Measurements from ENCODE around the gene LSG1. TPM values are rescaled to one million over a fixed set of nuclear protein-coding genes. Genes with fewer than 3 reads are reported as not detected.

LSG1 gene
- total RNA-seq, 4 donors from 2014 or later: 18.7 to 69.9 (median 52.8) TPM

GRCh38 chr3:194705761-194706160 is 33.8 kb upstream of the LSG1 start:
- 90% methylated on average over 11 of the region's 11 CpGs; no CpG with 5 or more reads in 1 of the 2 donors for WGBS, 2 donors (ENCODE audit: low coverage in 1 of 2)
- H3K9me3 ChIP-seq: no peaks in the 10 kb centered on the region
- no peak overlapping the region for H3K4me3 ChIP-seq
- TF ChIP-seq EP300 (IDR thresholded peaks at IDR 0.05; ENCODE audit: low read depth) (no peak), POLR2AphosphoS5 (IDR thresholded peaks at IDR 0.05) (no peak), POLR2A (IDR thresholded peaks at IDR 0.05) (no peak)
- TF ChIP-seq, protein P1, sequence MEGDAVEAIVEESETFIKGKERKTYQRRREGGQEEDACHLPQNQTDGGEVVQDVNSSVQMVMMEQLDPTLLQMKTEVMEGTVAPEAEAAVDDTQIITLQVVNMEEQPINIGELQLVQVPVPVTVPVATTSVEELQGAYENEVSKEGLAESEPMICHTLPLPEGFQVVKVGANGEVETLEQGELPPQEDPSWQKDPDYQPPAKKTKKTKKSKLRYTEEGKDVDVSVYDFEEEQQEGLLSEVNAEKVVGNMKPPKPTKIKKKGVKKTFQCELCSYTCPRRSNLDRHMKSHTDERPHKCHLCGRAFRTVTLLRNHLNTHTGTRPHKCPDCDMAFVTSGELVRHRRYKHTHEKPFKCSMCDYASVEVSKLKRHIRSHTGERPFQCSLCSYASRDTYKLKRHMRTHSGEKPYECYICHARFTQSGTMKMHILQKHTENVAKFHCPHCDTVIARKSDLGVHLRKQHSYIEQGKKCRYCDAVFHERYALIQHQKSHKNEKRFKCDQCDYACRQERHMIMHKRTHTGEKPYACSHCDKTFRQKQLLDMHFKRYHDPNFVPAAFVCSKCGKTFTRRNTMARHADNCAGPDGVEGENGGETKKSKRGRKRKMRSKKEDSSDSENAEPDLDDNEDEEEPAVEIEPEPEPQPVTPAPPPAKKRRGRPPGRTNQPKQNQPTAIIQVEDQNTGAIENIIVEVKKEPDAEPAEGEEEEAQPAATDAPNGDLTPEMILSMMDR (IDR thresholded peaks at IDR 0.05): no peak
- no peak overlapping the region for H3K27ac ChIP-seq
- in situ Hi-C loops (cut with MboI; ENCODE audit: low pct_ligation_motif_present in 1 of 4, low pct_unique_long_range_greater_than_20kb in 1 of 4, low sequenced_read_pairs in 3 of 4): no loop called here
- no peaks in the 10 kb centered on the region for H3K4me1 ChIP-seq
- no peaks in the 10 kb centered on the region for H3K36me3 ChIP-seq
- no peak for DNase-seq
- H3K27me3 ChIP-seq: no peaks in the 10 kb centered on the region
- intact Hi-C loops (cut with DNase I; ENCODE audit: low total_unique reads): no loop called here

DNA sequence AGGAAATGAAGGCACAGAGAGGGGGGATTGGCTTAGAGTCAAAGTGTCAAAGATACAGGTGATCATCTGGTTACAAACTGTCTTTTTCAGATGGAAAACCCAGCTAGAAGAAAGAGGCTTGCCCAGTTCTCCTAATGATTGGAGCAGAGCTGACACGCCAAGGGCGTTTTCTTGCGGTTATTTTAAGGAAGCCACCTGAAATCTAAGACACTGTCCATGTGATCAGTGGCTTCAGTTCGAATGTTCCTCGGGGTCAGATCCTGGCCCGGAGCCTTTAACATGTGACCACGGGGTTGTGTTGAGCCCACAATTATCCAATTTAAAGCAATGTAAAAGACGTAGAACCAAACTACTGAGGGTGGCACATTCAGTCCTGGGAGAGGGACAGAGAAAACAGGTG is 33.2 kb upstream of the LSG1 start:
- Histone ChIP-seq H3K9me3 (no peaks in the 10 kb centered on the region), H3K4me1 (no peaks in the 10 kb centered on the region), H3K4me3 (no peak overlapping the region), H3K27me3 (no peaks in the 10 kb centered on the region), H3K36me3 (no peaks in the 10 kb centered on the region), H3K27ac (no peak overlapping the region)
- 88% methylated on average over 8 of the region's 8 CpGs; no CpG with 5 or more reads in 1 of the 2 donors for WGBS, 2 donors (ENCODE audit: low coverage in 1 of 2)
- no peak for DNase-seq
- intact Hi-C loops (cut with DNase I; ENCODE audit: low total_unique reads) (no loop called here), in situ Hi-C loops (cut with MboI; ENCODE audit: low pct_ligation_motif_present in 1 of 4, low pct_unique_long_range_greater_than_20kb in 1 of 4, low sequenced_read_pairs in 3 of 4) (no loop called here)
- TF ChIP-seq POLR2A (IDR thresholded peaks at IDR 0.05) (no peak), POLR2AphosphoS5 (IDR thresholded peaks at IDR 0.05) (no peak), EP300 (IDR thresholded peaks at IDR 0.05; ENCODE audit: low read depth) (no peak)
- TF ChIP-seq, protein P1 (IDR thresholded peaks at IDR 0.05): no peak

- Histone ChIP-seq H3K4me3 (no peak overlapping the region), H3K27ac (no peak overlapping the region), H3K4me1 (no peaks in the 10 kb centered on the region), H3K27me3 (no peaks in the 10 kb centered on the region), H3K36me3 (no peaks in the 10 kb centered on the region), H3K9me3 (no peaks in the 10 kb centered on the region)
- DNase-seq: no peak
- TF ChIP-seq POLR2A (IDR thresholded peaks at IDR 0.05) (no peak), EP300 (IDR thresholded peaks at IDR 0.05; ENCODE audit: low read depth) (no peak), POLR2AphosphoS5 (IDR thresholded peaks at IDR 0.05) (no peak)
- TF ChIP-seq, protein P1 (IDR thresholded peaks at IDR 0.05): no peak
- intact Hi-C loops (cut with DNase I; ENCODE audit: low total_unique reads) (no loop called here), in situ Hi-C loops (cut with MboI; ENCODE audit: low pct_ligation_motif_present in 1 of 4, low pct_unique_long_range_greater_than_20kb in 1 of 4, low sequenced_read_pairs in 3 of 4) (no loop called here)
- 85 to 93% methylated on average over 8 to 9 of the region's 9 CpGs for WGBS, 2 donors (ENCODE audit: low coverage in 1 of 2)
These were observed 30.6 kb upstream of the LSG1 start for GRCh38 chr3:194702545-194702944.

- no peak overlapping the region for H3K27ac ChIP-seq
- DNase-seq: no peak
- WGBS, 2 donors (ENCODE audit: low coverage in 1 of 2): 20 to 72% methylated on average over 2 to 6 of the region's 6 CpGs
- H3K9me3 ChIP-seq: no peaks in the 10 kb centered on the region
- H3K4me3 ChIP-seq: no peak overlapping the region
- H3K36me3 ChIP-seq: no peaks in the 10 kb centered on the region
- intact Hi-C loops (cut with DNase I; ENCODE audit: low total_unique reads): no loop called here
- TF ChIP-seq POLR2A (IDR thresholded peaks at IDR 0.05) (no peak), POLR2AphosphoS5 (IDR thresholded peaks at IDR 0.05) (no peak), EP300 (IDR thresholded peaks at IDR 0.05; ENCODE audit: low read depth) (no peak)
- TF ChIP-seq, protein P1 (IDR thresholded peaks at IDR 0.05): no peak
- in situ Hi-C loops (cut with MboI; ENCODE audit: low pct_ligation_motif_present in 1 of 4, low pct_unique_long_range_greater_than_20kb in 1 of 4, low sequenced_read_pairs in 3 of 4): loop anchor here (25.0 kb wide), 3 partner anchors 266 to 841 kb away; partner anchors contain the start of gene PPP1R2 (in 2 of the 4)
- no peaks in the 10 kb centered on the region for H3K4me1 ChIP-seq
- H3K27me3 ChIP-seq: no peaks in the 10 kb centered on the region
These were observed 24.7 kb upstream of the LSG1 start for GRCh38 chr3:194696702-194697101.

Measured in transverse colon (tissue), 4 donors.